T1000 (cell line): ENCODE results near the gene MTHFD2.
"Not testable (repeated sequence)": the region's sequence is repeated elsewhere in the genome, so short reads cannot be mapped to it uniquely, and the experiment has no call there.

Source experiments
- DNase-seq: peaks from one replicate; lab custom pipeline; 2025; ENCODE audit warnings: mixed read lengths; lab: John Stamatoyannopoulos, UW

Gene MTHFD2

DNA sequence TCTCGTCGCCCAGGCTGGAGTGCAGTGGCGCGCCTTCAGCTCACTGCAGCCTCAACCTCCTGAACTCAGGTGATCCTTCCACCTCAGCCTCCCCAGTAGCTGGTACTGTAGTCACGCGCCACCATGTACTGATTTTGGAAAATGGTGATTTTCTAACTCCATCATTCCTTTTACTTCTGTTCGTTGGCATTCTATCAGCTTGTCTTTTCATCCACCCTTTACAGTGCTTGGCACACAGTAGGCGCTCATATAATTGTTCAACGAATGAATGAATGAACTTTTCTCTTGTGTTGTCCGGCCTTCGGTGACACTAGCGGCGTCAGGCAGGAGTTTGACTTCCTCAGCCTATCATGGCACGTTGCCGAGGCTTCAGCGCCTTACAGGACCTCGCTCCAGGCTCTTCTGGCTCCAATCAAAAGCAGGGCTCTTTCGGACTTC, 373 bp upstream of the MTHFD2 start:
- DNase-seq: no peak

DNA sequence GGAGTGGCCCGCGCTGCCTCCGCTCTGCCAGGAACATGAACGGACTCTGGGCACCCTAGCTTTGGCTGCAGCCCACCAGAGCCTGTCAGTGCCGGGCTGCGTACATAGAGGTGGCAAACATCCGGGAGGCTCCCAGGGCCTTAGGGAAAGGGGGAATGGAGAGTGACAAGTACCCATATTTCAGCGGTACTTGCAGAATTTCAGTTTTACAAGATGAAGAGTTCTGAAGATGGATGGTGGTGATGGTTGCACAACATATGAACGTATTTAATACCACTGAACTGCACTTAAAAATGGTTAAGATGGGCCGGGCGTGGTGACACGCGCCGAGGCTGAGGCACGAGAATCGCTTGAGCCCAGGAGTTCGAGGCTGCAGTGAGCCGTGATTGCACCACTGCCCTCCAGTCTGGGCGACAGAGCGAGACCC, 873 bp downstream of the MTHFD2 start:
- DNase-seq: no peak

DNA sequence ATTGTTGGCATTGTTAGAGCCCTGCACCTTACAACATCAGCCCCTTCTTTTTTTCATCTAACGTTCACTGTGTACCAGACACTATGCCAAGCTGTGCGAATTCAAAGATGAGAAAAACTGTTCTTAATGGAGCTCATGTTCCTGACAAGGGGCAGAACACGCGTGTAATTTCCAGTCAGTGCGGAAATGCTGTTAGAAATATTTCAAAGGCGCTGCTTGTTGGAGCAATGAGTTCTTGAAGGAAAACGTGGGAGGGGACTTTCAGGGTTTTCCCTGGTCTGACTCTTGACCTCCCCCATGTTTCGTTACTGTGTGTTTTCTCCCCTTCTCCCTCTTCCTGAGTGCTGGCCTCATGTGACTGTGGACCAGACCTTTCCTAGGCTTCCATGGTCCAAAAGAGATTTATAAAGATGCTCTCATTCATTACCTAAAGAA, 1.5 kb downstream of the MTHFD2 start:
- no peak for DNase-seq

DNA sequence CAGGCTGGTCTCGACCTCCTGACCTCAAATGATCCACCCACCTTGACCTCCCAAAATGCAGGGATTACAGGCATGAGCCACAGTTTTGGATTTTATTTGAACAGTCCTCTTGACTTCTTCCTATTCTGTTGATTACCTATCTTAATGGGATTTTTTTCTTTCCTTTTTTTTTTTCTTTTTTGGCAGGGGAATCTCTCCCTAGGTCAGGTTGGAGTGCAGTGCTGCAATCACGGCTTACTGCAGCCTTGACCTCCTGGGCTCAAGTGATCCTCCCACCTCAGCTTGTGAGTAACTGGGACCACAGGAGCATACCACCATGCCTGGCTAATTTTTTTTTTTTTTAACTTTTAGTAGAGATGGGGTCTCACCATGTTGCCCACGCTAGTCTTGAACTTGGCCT, 2.8 kb downstream of the MTHFD2 start:
- DNase-seq: no peak

DNA sequence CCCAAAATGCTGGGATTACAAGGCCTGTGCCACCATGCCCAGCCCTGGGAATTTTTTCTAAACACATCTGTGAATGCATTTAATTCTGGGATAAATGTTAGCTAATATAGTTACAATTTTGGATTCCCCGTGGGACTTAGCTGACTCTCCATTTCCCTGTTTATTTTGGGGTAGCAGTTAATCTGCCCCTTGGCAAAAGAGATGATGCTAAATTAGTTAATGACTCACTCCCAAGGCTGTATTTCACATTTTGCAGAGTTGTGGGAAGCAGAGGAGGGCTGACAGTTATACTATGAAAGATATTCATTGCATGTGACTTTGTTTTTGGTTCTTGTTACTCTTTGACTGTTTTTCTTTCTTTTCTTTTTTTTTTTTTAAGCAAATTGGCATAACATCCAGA, 3.2 kb downstream of the MTHFD2 start:
- DNase-seq: no peak

DNA sequence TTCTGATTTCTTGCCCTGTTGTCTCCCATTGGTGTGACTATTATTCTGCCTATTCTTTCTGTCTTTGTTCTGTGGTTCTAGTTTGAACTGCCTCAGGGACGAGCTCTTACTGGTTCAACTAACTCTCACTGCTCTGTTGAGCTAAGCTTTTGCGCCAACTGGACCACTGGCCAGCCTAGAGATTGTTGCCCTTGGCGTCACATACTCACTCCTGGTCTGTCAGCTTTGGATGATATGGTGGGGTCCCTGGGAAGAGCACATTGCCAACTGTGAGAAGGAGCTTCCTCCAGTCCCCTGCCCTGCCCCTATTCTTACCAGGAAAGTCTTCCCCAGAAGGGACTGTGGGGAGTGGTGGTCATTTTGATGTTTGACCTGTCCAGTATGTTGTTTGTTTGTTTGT, 6.0 kb downstream of the MTHFD2 start:
- DNase-seq: no peak

DNA sequence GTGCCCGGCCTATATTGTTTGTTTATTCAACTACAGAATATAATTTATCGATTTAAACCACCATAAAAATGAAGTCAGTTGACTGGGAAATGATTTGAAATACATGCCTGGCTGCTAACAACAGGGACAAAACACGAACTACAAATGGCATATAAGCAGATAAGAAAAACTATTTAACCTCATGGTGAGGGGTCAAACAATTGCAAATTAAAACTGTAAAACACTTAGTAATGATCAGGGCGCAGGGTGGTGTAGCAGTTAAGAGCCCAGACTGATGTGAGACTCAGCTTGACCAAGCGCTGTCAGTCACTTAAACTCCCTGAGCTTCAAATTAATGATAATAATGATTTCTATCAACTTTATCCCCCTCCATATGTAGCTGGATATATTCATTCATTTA, 6.7 kb downstream of the MTHFD2 start:
- DNase-seq: no peak

DNA sequence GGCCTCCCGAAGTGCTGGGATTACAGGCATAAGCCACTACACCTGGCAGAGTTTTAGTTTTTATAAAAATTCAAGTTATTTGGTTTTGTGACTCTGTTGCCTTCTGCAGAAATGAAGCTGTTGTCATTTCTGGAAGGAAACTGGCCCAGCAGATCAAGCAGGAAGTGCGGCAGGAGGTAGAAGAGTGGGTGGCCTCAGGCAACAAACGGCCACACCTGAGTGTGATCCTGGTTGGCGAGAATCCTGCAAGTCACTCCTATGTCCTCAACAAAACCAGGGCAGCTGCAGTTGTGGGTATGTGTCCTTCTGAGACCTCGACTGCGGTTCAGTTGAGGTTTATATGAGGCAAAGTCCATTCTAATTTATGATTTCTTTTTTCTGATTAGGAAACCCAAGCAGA, 7.2 kb downstream of the MTHFD2 start:
- no peak for DNase-seq

DNA sequence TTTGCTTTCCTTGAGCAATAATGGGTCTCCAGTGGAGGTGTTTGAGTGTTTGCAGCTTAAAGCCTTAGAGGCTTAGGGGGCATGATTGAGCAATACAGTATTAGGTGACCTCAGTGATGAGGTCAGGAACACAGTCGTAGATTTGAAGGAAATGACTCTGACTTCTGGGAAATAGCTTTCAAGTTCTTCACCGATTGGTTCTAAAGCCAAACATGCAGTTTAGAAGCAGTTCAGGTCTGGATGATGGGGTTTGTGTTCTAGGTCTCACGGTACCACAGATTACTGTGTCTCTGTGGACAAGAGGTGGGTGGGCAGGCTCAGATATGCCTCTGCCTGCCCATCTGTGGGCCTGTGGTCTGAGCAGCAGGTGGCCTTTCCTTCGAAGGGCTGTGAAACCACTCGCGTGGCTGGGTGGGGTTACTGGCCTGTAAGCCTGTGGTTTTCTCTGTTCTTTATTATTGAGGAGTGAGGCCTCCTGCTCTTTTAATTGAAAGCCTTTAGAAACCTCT, 7.8 kb downstream of the MTHFD2 start:
- DNase-seq: no peak

DNA sequence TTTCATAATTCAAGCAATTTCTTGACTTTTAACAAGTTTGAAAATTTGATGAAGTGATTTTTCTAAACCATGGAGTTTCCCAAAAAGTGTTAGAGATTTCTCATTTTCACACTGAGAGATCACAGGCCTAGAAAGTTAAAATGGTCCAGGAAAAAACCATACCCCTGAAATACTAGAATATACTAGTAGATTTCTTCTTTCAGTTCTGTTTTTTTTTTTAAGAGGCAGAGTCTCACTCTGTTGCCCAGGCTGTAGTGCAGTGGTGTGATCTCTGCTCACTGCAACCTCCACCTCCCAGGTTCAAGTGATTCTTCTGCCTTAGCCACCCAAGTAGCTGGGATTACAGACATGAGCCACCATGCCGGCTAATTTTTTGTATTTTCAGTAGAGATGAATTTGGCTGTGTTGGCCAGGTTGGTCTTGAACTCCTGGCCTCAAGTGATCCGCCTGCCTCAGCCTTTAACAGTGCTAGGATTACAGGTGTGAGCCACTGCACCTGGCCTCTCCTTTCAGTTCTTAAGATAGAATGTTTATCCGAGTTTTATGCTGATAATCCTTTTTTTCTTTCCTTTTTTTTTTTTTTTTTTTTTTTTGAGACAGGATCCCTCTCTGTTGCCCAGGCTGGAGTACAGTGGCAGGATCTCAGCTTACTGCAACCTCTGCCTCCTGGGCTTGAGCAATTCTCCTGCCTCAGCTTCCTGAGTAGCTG, 14.4 kb downstream of the MTHFD2 start:
- DNase-seq: no peak

DNA sequence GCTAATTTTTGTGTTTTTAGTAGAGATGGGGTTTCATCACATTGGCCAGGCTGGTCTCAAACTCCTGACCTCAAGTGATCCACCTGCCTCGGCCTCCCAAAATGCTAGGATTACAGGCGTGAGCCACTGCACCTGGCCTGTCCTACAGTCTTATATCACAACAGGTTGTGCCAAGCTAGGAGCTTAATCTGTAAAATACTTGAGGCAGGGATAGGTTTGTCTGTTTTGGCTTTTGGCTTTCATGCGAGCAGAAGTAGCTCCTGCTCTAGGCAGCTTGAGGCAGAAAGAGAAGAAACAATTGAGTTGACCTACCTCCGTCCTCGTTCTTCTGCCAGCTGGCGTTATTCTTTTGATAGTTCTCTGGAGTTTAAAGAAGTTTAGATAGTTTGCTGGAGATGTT, 17.4 kb downstream of the MTHFD2 start:
- DNase-seq: not testable (repeated sequence)

DNA sequence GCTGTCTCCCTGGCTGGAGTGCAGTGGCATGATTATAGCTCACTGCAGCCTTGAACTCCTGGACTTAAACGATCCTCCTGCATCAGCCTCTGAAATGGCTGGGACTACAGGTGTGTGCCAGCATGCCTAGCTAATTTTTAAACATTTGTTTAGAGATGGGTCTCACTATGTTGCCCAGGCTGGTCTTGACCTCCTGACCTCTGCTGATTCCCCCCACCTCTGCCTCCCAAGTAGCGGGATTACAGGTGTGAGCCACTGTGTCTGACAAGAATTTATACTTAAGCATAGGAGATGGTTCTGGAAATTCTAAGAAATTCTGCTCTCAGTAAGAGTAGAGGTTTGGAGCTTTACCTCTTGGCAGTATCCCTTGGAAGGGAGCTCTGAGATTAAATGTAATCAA, 18.2 kb downstream of the MTHFD2 start:
- DNase-seq: no peak

DNA sequence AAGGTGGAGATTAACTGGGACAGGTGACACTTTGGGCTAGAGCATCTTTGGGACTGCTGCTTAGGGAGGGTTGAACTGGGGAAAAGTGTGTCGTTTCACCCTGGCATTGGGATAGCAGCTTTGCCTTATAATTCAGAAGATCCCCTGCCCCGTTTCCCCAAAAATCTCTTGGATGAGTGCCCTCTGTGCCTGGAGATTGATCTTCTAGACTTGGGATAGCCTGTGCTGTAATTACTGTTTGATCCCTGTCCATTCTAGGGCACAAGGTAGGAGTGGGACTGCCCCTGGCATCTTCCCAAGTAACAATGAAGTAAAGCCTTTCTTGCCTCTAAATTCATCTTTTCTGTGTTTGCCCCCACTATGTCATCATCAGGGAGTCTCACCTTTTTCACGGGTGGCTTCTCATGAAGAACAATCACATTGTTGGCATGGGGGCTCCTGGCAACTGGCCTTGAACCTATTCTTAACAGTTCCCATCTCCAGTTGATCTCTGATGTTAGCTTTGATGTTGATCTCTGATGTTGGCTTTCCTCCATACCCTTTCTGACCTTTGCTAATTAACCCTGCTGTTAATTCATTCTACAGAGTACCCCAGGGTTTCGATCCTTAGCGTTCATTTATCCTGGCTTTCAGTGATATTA, 21.6 kb downstream of the MTHFD2 start:
- DNase-seq: no peak

DNA sequence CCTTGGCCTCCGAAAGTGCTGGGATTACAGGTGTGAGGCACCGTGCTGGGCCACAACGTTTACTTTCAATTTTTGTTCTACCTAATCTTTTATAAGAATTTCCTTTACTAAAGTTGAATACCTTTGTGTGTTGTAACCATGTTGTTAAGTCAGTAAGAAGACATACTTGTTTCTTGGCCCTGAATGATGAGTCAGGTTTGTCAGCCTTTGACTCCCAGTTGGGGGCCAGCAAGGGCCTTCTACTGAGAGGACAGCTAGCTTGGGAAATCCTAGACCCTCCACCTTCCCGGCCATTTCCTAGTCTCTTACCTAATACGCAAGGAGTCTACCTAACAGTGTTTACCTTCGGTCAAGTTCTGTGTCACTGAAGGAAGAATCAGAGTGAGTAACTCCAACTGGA, 22.7 kb downstream of the MTHFD2 start:
- DNase-seq: no peak

DNA sequence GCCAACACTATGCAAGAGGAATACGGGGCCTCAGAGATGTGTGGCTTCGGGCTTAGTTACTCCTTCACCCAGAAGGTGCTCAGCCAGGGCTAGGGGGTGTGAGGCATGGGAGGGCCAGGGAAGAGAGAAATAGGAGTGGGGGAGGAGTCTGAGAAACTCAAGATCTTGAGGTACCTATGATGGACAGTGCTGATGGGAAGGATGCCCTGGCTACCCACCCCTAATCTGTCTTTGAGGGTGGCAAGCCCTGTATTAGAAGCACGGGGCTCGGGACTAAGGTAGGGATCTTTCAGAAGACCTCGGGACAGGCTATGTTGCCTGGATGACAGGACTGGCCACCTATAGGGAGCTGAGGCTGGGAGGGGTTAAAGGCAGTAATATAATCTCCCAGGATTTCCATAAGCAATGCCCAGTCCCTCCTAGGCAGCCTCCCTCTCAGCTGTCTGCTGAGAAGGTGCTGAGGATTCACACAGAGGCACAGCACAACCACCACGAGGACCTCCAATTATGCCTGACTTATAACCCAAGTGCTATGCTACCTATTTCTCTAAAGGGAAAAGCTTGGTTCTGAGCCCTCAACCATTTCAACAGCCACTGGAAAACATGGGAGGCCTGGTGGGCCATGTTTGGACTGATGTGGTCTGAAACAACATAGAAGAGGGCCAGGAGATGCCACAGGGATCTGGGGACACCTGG, 23.3 kb downstream of the MTHFD2 start:
- DNase-seq: no peak

DNA sequence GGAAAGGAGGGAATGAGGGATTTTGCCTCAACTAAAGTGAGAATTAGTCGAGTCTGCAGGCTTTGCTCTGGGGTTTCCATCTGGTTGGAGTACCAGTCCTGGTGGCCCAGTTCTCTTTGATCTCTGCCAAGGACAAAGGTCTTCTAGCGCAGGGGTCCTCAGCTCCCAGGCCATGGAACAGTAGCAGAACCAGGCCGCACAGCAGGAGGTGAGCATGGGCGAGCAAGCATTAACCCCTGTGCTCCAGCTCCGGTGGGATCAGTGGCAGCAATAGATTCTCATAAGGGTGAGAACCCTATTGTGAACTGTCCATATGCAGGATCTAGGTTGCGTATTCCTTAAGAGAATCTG, 23.9 kb downstream of the MTHFD2 start:
- DNase-seq: no peak

DNA sequence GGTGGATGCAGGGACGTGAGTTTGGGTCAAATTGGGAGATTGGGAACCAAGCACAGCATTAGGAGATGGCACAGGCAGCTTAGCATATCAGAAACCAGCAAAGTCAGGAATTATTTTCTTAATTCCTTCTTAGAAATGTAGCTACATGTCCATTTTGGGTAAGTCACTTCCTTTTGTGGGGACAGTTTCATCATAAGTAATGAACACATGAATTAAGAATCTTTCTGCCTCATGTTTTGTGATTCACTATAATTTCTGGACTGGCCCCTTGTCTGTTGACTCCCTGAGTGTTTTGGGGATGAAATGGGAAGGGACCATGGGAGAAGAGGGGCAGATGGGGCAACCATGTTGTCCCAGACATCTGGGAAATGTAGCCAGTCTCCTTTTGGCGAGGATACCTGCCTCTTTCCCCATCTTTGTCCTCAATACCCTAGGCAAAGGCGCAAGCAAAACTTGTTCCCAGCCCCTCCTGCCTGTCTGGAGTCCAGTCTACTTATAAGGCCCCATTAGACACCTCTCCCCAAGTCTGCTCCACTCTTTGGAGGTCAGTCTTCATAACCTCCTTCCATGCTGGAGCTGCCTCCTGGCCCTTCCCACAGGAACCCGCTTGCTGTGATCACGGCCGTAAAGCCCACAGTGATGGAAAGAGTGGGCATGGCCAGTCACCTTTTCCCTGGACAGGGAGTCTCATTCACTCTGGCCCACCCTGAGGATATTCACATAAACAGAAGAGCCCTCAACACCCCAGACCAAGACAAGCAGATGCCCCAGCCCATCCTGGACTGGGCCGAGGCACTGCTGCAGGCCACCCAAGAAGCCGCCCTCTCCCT, 25.7 kb downstream of the MTHFD2 start:
- DNase-seq: no peak

DNA sequence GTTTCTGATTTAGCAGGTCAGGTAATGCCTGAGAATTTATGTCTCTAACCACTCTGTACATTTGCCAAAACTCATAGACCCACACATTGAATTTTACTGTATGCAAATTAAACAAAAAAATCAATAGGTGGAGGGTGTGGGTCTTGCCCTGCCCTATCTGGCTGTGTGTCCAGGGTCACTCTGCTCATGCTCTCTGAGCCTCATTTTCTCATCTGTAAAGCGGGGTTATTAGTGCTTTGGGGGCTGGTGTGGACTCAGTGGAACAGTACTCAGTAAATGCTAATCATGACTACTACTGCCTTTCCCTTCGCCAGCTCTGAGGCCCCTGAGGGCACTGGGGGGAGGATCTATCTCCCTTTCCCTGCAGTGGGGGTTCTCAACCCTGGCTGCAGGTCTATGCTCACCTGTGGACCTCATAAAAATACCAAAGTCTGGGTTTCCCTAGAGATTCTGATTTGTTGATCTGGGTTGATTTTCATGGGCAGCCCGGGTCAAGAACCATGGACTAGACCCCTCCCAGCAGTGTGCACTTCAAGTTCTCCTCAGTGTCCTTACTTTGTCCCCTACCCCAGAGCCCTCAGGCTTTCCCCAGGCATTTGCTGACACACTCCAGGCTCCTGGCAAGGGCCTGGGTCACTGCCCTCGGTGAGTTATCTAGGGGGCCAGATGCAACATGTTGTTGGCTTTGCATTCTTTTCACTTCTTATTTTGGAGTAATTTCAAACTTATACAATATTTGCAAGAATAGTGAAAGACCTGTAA, 27.5 kb downstream of the MTHFD2 start:
- DNase-seq: no peak

DNA sequence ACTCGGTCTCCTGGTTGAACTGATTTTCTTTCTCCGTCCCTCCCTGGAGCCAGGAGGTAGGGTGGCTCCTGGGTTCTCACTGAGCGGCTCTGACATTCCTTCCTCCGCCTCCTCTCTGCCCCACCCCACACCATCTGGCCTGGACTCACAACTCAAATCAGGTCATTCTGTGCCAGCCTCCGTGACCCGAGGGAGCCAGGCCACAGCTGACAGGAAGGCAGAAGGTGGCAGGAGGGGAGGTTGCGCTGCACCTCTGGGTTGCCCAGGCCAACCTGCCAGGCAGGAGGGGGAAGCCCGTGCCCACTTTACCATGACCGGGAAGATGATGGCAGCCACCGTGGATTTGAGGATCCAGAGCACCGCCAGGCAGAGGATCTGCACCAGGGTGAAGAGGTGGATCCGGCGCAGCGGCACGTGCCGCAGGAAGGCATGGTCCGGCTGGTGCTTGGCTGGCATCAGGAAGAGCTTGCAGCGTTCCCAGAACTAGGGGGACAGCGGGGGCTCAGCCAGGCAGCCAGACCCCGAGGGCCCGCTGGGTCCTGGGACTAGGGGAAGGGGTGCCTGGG, 28.3 kb downstream of the MTHFD2 start:
- no peak for DNase-seq

DNA sequence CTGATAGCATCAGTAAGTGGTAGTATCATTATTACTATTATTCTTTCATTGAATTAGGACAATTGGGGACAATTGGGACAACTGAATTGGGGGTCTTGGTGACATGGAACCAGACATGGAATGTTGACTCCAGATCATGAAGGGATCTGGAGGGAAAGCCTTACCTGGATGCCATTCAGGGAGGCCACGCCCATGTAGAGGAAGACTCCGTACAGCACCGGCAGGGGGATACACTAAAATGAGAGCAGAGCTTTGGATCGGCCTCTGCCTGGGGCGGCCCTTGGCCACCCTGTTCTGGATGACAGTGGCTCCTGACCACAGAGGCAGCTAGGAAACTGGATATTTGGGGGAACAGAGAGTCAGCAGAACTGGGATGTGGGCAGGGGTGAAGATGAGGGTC, 29.2 kb downstream of the MTHFD2 start:
- DNase-seq: no peak

DNA sequence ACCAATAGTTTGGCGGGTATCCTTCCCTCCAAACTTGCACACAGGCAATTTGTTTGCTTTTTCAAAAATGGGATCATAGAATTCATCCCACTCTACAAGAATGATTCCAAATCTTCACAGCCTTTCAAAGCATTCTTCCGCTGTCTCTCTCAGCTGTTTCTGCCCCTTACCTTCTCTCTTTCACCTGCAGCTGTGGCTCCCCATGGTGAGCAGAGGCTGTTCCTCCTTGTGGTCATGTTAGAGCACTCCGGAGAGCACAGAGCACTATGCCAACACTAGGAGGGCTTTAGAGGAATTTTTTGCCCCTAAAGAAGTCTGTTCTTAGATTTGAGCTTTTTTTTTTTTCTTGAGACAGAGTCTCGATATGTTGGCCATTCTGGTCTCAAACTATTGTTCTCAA, 30.4 kb downstream of the MTHFD2 start:
- DNase-seq: no peak
